CD4-positive, alpha-beta T cell treated with Interleukin-17A for 4 hours (primary cell): ENCODE measurements around the gene MRPL20.
"Not testable (repeated sequence)": the region's sequence is repeated elsewhere in the genome, so short reads cannot be mapped to it uniquely, and the experiment has no call there.

Source experiments
- DNase-seq: peaks from one replicate; pipeline ENCODE4 v3.0.0-alpha.2; 2020; ENCODE audit warnings: mixed read lengths

Gene MRPL20

DNA sequence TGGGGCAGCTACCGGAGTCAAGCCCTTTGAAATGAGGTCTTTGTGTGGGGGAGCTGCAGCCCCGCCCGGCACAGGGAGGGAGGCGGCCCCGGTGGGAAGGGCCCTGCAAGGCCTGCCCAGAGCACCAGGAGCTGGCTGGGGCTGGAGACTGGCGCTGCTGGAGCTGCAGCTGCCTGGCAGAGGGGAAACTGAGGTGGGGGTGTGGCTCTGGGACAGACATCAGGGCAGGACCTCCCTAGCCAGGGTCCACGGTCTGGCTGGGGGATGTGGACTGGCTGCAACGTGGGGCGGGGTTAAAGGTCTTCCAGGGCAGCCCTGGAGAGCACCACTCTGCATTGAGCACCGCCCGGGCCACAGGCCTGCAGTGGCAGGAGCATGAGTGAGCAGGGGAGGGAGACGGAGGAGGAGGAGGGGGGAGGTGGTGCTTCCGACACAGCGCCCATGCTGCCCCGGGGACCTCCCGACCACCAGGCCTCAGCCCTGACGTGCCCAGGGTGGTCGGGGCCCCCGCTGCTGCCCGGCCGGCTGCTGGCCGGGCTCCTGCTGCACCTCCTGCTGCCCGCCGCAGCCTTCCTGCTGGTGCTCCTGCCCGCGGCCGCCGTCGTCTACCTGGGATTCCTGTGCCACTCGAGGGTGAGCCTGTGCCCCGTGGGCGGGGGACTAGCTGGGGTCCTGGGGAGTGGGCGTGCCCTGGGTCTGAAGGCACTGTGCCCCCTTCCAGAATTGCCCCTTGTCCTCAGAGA, 18.8 kb upstream of the MRPL20 start:
- DNase-seq, result no peak

DNA sequence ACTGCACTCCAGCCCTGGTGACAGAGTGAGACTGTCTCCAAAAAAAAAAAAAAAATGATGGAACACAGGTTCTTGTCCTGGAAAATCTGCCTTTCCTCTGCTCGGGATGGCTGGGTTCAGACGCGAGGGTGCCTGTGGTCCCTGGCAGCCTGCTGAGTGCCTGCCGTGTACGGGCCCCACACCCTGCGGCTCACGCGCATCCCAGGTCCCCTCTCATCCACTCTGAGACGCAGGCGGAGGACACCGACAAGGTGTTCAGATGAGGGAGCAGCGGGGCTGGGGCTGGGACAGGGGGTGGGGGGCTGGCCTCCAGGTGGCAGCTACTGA, 18.3 kb upstream of the MRPL20 start:
- DNase-seq, result no peak

DNA sequence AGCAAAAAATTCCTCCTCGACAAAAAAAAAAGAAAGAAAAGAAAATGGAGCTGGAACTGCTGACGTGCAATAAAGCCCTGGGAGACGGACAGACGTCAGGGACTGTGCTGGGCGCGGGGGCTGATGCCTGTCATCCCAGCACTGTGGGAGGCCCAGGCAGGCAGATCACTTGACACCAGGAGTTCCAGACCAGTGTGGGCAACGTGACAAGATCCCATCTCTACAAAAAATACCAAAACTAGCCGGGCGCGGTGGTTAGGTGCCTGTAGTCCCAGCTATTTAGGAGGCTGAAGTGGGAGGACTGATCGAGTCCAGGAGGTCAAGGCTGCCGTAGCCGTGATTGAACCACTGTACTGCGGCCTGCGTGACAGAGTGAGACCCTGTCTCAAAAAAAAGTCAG, 17.6 kb upstream of the MRPL20 start:
- no peak for DNase-seq

DNA sequence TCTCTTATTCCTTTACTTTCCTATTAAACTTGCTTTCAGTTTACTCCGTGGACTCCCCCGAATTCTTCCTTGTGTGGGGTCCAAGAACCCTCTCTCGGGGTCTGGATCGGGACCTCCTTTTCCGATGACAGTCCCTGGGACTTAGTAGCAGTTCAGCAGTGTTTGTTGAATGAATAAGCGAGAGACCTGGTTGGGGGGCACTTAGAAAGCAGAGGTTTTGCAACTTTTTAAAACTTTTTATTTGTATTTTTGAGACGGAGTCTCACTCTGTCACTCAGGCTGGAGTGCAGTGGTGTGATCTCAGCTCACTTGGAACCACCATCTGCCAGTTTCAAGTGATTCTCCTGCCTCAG, 16.1 kb upstream of the MRPL20 start:
- no peak for DNase-seq

DNA sequence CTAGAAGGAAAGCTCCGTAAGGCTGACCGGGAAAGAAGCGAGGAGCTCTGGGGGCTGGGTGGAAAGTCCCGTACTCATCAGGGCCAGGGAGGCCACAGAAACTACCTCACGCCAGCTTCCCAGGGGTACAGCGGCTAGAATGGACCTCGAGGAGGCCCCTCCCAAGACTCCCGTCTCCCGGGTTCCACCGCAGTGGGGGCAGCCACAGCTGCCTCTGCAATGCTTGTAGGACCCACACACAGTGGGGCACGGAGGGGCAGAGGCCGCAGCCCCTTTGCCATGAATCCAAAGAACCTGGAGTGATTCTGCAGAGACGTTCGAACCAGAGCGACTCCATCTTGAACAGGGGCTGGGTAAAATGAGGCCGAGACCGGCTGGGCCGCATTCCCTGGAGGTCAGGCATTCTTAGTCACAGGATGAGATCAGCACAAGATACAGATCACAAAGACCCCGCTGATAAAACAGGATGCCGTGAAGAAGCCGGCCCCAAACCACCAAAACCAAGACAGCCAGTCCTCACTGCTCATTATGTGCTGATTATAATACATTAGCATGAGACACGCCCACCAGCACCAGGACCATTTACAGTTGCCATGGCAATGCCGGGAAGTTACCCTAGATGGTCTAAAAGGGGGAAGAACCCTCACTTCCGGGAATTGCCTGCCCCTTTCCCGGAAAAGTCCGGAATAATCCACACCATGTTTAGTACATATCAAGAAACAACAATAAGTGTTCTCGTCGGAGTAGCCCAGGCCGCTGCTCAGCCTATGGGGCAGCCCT, 15.6 kb upstream of the MRPL20 start:
- DNase-seq, result no peak

DNA sequence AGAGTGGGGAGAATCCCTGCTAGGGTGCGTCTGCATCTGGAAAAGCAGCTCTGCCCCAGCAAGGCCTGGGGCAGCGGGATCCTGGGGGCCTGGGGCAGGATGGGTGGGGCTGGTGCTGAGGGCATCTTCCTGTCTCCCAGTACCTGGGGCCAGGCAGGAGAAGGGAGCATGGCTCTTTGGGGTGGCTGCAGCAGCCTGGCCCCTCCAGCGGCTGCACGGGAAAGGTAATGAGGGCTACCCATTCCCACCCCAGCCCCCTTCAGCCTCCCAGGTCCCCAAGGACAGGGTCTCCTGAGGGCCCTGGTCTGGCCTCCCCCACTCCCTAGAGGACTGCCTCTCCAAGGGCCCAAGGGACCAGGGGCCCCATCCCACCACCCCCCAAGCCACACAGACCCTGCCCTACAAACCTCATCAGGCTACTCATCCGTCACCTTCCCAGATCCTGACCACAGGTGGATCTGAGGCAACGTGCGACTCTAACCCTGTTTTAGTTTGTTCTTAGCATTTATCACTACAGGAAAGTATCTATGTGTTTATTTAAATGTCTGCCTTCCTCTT, 14.9 kb upstream of the MRPL20 start:
- no peak for DNase-seq

DNA sequence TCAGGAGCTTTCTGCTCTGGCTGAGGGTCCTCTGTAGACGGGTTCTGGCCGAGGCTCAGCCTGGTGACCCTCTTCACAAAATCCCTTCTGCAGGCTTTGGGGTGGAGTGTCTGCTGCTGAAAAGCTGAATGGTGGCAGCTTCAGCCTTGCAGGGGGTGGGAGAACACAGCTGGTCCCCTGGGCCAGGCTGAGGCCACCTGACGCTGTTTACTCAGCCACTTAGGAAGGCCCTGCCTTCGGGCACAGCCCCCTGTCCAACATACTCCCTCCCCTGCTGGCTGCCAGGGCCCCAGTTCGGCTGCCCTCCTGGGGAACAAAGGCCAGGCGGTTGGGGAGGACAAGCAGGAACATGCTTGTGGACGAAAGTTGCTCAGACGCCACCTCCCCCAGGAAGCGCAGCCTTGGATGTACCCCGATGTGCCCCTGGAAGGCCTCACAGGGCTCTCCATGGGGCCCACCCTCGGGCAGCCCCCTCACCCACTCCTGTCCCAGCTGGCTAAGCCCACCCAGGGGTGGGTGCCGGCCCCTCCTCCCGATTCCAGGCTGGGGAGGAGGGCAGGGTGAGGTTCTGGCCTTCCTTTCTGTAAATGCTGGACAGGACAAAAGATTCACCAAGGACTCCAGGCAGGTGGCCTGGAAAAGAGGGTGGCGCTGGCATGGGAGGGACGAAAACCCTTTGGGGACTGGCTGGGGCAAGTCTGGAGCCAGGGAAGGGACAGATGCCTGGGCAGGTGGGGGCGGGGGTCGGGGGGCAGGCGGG, 14.2 kb upstream of the MRPL20 start, which contains the start of gene ANKRD65:
Gene ANKRD65 (minus strand): TSS at position 130 of the 760 bp plus-strand sequence. CDS start 271 bp downstream, outside the sequence.
- DNase-seq, result no peak

DNA sequence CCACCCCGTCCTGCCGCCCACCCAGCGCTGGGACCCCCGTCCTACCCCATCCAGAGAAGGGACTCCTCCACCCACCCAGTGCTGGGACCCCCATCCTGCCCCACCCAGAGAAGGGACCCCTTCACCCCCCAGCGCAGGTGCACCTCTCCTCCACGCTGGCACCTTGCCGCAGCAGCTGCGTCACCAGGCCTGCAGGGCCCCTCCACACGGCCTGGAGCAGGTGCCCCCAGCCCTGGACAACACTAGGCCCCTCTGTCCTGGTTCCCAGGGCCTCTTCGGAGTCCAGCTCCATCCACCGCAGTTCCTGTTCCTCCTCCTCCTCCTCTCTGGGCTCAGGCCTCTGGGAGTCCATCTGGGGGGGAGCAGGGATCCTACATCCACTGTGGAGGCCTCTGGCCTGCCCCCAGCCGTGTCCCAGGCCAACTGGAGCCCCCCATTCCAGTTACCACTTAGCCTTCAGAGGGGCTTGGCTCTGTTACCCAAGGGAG, 13.6 kb upstream of the MRPL20 start:
- no peak for DNase-seq

DNA sequence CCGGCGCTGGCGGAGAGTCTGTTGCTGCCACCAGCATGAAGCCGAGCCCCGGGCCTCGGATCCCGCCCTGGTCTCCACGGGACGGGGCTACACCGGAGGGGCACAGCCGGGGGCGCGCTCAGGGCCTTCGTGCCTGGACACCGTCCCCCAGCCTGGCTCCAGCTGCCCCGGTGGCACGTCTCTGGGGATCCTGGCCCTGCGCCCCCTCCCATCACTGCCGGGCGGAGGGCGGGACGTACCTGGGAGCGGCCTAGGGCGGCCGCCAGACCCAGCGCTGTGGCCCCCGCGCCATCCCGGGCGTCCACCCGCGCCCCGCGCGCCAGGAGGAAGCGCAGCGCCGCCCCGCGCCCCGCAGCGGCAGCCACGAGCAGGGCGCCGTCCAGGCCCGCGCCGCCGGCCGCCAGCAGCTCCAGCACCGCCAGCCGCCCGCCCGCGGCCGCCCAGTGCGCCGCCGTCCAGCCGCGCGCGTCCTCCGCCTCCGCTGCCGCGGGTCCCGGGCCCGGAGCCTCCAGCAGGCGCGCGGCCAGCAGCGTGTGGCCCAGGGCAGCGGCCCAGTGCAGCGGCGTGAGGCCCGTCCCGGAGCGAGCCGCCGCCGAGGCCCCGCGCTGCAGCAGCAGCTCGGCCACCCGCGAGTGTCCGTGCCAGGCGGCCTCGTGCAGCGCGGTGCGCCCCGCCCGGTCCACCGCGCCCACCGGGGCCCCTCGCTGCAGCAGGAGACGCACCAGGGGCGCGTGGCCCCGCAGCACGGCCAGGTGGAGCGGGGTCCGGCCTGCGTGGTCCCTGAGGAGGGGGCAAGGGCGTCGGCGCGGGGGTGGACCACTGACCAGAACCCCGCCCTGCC, 12.9 kb upstream of the MRPL20 start:
- DNase-seq, result peak; percentile 22

DNA sequence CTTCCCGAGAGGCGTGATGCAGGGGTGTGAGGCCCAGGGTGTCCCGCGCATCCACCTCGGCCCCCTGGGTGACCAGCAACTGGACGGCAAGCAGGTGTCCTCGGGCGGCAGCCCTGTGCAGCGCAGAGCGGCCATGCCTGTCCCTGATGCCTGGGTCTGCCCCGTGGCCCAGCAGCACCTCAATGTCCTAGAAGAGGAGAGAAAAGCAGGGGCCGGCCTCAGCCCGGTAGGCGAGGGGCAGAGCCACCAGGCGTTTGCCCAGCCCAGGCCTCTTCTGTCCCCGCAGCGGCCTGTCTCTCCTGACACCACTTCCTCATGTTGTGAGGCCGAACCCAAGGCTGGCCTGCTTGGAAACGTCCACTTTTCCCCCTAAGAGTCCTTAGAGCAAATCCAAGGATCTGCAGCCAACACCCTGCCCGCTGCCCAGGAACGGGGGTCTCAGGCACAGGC, 12.3 kb upstream of the MRPL20 start:
- no peak for DNase-seq

DNA sequence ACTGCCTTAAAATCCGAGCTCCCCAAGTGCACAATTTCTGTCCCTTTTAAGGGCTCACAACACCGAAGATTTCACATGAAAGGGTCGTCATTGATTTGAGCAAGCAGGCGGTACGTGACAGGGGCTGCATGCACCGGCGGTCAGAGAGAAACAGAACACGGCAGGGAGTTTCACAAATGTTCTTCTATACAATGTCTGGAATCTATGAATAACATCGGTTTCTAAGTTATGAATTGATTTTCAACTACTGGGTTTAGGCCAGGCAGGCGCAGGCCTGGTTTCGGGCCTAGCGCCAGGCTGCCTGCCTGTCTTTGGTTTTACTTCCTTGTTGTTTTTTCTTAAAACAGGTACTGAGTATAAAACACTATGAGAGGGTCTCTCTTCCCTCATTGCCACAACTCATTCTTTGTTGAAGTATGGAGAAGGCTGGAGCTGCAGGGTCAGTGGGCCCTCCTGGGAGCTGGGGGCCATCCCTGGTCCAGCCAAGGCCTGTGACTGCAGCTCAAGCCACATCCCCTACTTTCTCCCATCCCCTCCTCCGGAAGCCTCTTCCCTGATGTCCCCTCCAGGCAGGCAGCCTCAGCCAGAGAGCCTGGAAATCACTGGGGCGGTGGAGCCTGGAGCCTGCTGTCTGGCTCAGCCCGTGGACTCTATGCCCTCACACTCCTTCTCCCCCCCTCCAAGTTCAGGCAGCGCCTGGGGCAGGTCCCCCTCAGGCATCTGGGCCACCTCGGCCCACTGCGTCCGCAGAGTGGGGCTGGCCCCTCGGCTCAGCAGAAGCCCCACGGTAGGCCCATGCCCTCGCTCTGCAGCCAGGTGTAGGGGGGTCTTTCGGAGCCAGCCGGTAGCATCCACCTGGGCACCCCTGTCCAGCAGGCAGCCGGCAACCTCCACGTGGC, 11.6 kb upstream of the MRPL20 start:
- DNase-seq, result no peak

DNA sequence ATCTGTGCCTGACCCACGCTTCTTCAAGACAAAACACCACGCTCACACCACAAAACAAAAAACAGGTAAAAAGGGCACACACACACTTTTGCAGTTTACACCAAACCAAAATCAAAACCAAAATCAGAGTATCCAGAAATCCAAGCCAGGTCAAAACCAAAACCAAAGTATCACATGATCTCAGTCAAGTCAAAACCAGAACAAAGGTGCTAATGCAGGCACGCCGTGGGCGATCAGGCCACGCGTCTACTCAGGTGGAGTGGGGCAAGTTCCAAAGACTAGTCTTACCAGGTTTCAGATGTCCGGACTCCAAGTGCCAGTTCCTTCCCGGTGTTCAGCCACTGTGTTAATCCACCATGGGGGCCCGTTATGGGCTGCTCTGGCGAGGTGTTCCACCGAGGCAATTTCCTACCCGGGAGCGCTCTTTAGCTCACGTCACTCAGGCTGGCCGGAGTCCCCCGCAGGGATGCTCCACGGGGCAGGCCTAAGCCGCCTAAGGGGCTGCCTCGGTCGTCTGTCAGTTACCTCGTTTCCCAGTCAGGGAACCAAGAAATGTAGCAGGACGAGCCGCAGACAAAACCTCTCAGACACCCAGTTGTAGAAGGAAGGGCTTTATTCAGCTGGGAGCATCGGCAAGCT, 10.9 kb upstream of the MRPL20 start:
- not testable (repeated sequence) for DNase-seq

DNA sequence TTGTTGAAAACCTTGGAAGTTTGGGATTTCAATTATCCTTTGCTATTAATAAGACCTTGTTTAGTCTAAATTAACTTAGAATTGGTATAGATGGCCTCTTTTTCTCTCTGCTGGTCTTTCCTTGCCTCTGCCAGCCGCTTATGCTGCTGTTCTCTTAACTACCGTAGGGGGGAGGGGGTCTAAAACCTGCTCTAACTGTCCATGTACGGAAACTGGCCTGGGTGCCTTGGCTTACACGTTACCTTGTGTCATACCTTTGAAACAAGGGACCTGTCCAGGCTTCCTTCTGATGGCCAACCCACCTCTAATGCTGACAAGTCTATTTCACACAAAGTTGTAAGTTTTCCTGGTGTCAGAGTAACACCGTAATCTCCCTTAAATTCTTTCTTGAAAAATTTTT, 10.3 kb upstream of the MRPL20 start:
- not testable (repeated sequence) for DNase-seq

DNA sequence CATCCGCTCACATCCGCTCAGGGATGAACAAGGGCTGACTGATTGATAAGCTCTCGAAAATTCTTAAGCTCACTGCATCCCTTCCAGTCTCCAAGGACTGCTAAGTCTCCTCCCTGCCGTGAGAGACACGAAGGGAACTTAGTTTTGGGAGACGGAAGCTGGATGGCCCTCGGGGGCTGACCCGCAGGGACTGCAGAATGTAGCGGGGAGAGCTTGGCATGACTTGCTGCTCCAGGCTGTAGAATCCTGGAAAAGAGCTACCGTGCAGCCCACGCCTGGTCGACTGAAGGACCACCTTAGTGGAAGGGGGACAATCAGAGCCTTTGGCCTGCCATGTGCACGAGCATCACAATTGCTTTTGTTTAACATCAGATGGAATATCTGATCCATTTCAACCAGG, 8.7 kb upstream of the MRPL20 start:
- DNase-seq, result no peak

DNA sequence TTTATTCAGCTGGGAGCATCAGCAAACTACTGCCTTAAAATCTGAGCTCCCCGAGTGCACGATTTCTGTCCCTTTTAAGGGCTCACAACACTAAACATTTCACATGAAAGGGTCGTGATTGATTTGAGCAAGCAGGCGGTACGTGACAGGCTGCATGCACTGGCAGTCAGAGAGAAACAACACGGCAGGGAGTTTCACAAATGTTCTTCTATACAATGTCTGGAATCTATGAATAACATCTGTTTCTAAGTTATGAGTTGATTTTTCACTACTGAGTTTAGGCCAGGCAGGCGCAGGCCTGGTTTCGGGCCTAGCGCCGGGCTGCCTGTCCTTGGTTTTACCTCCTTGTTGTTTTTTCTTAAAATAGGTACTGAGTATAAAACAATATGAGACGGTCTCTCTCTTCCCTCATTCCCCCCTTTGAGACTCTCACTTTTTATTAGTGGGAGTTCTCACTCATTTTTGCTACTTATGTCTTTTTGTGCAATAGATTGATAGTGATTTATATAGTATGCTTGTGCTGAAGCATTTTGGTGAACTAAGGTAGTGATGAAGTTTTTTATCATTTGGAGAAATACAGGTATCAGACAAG, 5.3 kb upstream of the MRPL20 start:
- DNase-seq, result not testable (repeated sequence)

DNA sequence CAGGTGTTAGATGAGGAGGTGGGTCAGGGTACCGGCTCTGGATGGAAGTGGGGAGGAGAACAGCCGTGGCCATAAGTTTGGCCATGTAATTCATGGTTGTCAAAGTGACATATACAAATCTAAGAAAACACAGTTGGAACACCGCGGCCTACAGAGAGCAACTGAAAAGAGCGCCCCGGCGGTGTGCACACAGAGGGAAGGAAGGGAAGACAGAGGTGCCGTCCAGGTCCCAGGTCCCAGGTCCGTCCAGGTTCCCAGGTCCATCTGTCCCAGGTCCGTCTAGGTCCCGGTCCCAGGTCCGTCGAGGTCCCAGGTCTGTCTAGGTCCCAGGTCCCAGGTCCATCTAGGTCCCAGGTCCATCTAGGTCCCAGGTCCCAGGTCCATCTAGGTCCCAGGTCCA, 4.5 kb upstream of the MRPL20 start:
- no peak for DNase-seq

DNA sequence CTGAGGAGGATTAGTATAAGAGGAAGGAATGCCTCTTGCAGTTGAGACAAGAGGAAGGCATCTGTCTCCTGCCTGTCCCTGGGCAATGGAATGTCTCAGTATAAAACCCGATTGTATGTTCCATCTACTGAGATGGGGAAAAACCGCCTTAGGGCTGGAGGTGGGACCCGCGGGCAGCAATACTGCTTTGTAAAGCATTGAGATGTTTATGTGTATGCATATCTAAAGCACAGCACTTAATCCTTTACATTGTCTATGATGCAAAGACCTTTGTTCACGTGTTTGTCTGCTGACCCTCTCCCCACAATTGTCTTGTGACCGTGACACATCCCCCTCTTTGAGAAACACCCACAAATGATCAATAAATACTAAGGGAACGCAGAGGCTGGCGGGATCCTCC, 3.1 kb upstream of the MRPL20 start:
- DNase-seq, result not testable (repeated sequence)

DNA sequence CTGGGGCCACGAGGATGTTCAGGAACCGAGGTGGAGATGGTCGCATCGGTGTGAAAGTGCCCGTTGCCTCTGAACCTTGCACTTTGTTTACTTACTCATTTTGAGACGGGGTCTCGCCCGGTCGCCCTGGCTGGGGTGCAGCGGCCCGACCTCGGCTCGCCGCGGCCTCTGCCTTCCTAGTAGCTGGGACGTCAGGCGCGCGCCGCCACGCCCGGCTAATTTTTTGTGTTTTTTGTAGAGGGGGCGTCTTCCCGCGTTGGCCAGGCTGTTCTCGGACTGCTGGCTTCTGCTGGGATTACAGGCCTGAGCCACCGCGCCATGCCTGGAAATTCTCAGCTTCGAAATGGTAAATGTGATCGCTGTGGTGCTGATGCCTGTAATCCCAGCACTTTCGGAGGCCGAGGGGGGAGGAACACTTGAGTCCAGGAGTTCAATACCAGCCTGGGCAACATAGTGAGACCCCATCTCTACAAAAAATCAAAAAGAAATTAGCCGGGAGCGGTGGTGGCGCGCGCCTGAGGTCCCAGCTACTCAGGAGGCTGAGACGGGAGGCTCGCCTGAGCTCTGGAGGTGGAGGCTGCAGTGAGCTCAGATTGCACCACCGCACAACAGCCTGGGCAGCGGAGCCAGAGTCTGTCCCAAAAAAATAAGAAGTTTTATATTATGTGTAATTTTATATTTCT, 684 bp upstream of the MRPL20 start:
- peak; percentile 24 for DNase-seq

DNA sequence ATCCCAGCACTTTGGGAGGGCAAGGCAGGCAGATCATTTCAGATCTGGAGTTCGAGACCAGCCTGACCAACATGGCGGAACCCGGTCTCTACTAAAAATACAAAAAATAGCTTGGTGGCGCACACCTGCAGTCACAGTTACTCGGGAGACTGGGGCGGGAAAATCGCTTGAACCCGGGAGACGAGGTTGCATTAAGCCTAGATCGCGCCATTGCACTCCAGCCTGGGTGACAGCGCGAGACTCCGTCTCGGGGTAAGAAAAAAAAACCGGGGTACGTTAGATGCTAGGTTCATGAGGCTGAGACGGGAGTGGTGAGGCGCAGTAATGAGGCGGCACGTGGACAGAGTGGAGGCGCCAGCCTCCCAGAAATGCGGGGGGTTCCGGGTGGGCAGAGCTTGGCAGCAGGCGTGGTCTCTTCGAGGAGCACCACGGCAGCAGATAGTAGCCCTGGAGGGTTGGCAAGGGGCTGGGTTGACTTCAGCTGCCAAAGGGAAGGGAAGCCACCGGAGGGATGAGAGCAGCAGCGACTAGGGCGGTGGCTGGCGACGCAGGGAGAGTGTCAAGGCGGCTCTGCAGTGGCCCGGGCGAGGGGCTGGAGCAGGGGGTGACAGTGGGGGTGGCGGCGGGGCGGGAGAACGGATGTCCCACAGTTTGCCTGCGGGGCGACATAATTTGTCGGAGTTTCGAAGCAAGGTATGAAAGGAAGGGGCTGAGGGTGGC, 832 bp downstream of the MRPL20 start:
- DNase-seq, result no peak
